H9 (cell line): ENCODE measurements around the gene ZNF524. TPM values are rescaled to one million over a fixed set of nuclear protein-coding genes. Genes with fewer than 3 reads are reported as not detected.

Experiments used
- DNase-seq: peaks from one replicate; pipeline ENCODE4 v3.0.0-alpha.2; 2017
- H2AFZ ChIP-seq: one replicate; pipeline ENCODE4 v1.6.1; 2013; ENCODE audit warnings: mild to moderate bottlenecking, low read length, control low read depth, moderate library complexity
- H2AK5ac ChIP-seq: 2 replicates; pipeline ENCODE4 v1.6.1; 2013; ENCODE audit warnings: low read length, control low read depth, mixed read lengths; ENCODE audit not compliant: insufficient read length
- H2BK120ac ChIP-seq: one replicate; pipeline ENCODE4 v1.6.1; 2013; ENCODE audit warnings: low read depth, mild to moderate bottlenecking, low read length, control low read depth, inconsistent platforms; ENCODE audit not compliant: poor library complexity, severe bottlenecking
- H2BK12ac ChIP-seq: 2 replicates; pipeline ENCODE4 v1.6.1; 2013; ENCODE audit warnings: low read length, control low read depth, mixed read lengths, low read depth; ENCODE audit not compliant: insufficient read length
- H2BK15ac ChIP-seq: 2 replicates; pipeline ENCODE4 v1.6.1; 2013; ENCODE audit warnings: low read depth, low read length, control low read depth
- H2BK20ac ChIP-seq: one replicate; pipeline ENCODE4 v1.6.1; 2013; ENCODE audit warnings: low read depth, mild to moderate bottlenecking, low read length, control low read depth, inconsistent platforms; ENCODE audit not compliant: poor library complexity, severe bottlenecking
- H2BK5ac ChIP-seq: 2 replicates; pipeline ENCODE4 v1.6.1; 2013; ENCODE audit warnings: low read length, control low read depth, mixed read lengths; ENCODE audit not compliant: insufficient read length
- H3K14ac ChIP-seq: 2 replicates; pipeline ENCODE4 v1.6.1; 2013; ENCODE audit warnings: low read length, control low read depth; ENCODE audit not compliant: insufficient read depth
- H3K18ac ChIP-seq: 2 replicates; pipeline ENCODE4 v1.6.1; 2013; ENCODE audit warnings: low read depth, mild to moderate bottlenecking, mixed read lengths, low read length, control low read depth; ENCODE audit not compliant: insufficient read length
- H3K23ac ChIP-seq: 2 replicates; pipeline ENCODE4 v1.6.1; 2013; ENCODE audit warnings: low read length, control low read depth, mixed read lengths, low read depth; ENCODE audit not compliant: insufficient read length
- H3K23me2 ChIP-seq: 2 replicates; pipeline ENCODE4 v1.6.1; 2013; ENCODE audit warnings: low read depth, mild to moderate bottlenecking, mixed read lengths, low read length, control low read depth; ENCODE audit not compliant: insufficient read length, poor library complexity, severe bottlenecking
- H3K27ac ChIP-seq: 2 replicates; pipeline ENCODE4 v1.5.1; 2013; ENCODE audit warnings: low read length, control low read depth, mixed read lengths, low read depth; ENCODE audit not compliant: insufficient read length
- H3K27me3 ChIP-seq: 2 replicates; pipeline ENCODE4 v1.6.1; 2013; ENCODE audit warnings: low read length, control low read depth, inconsistent platforms; ENCODE audit not compliant: insufficient read depth
- H3K4ac ChIP-seq: 2 replicates; pipeline ENCODE4 v1.6.1; 2013; ENCODE audit warnings: low read depth, mild to moderate bottlenecking, control low read depth, inconsistent platforms, low read length, moderate library complexity
- H3K4me1 ChIP-seq: 2 replicates; pipeline ENCODE4 v1.6.1; 2013; ENCODE audit warnings: low read length, control low read depth, inconsistent platforms; ENCODE audit not compliant: insufficient read depth
- H3K4me2 ChIP-seq: 2 replicates; pipeline ENCODE4 v1.6.1; 2013; ENCODE audit warnings: low read length, control low read depth, mixed read lengths; ENCODE audit not compliant: insufficient read length, insufficient read depth
- H3K56ac ChIP-seq: 2 replicates; pipeline ENCODE4 v1.6.1; 2013; ENCODE audit warnings: low read depth, mild to moderate bottlenecking, mixed read lengths, low read length, control low read depth; ENCODE audit not compliant: insufficient read length
- H3K79me1 ChIP-seq: 2 replicates; pipeline ENCODE4 v1.6.1; 2013; ENCODE audit warnings: low read depth, mild to moderate bottlenecking, moderate library complexity, low read length, control low read depth, inconsistent platforms; ENCODE audit not compliant: insufficient read depth, poor library complexity, severe bottlenecking
- H3K79me2 ChIP-seq: 2 replicates; pipeline ENCODE4 v1.6.1; 2013; ENCODE audit warnings: low read length, control low read depth, inconsistent platforms; ENCODE audit not compliant: insufficient read depth
- H3K9ac ChIP-seq: 2 replicates; pipeline ENCODE4 v1.6.1; 2013; ENCODE audit warnings: low read length, control low read depth, mixed read lengths; ENCODE audit not compliant: insufficient read length; ENCODE audit errors: extremely low read depth
- H3K9me3 ChIP-seq: one replicate; pipeline ENCODE4 v1.6.1; 2013; ENCODE audit warnings: low read depth, low read length, inconsistent platforms; ENCODE audit not compliant: control insufficient read depth
- H3T11ph ChIP-seq: one replicate; pipeline ENCODE4 v1.6.1; 2013; ENCODE audit warnings: mild to moderate bottlenecking, low read length, control low read depth, inconsistent platforms
- H4K20me1 ChIP-seq: one replicate; pipeline ENCODE4 v1.6.1; 2013; ENCODE audit not compliant: control insufficient read depth, insufficient read length, insufficient read depth
- H4K5ac ChIP-seq: 2 replicates; pipeline ENCODE4 v1.6.1; 2013; ENCODE audit warnings: low read depth, mild to moderate bottlenecking, mixed read lengths, low read length, control low read depth; ENCODE audit not compliant: insufficient read length
- H4K8ac ChIP-seq: replicated peaks from 2 replicates; pipeline ENCODE4 v1.6.1; 2013; ENCODE audit warnings: low read length, control low read depth, mixed read lengths, low read depth; ENCODE audit not compliant: insufficient read length
- H4K91ac ChIP-seq: 2 replicates; pipeline ENCODE4 v1.6.1; 2013; ENCODE audit warnings: low read depth, mild to moderate bottlenecking, moderate library complexity, mixed read lengths, low read length, control low read depth; ENCODE audit not compliant: insufficient read length
- H3K27ac Mint-ChIP-seq, 3 experiments: 2 replicates in 2 of 3; 3 replicates in 1 of 3; pipeline ENCODE4 v1.8.0; 2020 to 2021; ENCODE audit warnings: mixed read lengths in 3 of 3, mild to moderate bottlenecking in 1 of 3, moderate library complexity in 1 of 3
- H3K27me3 Mint-ChIP-seq: 2 replicates; pipeline ENCODE4 v1.8.0; 2021; ENCODE audit warnings: low read depth, mild to moderate bottlenecking, moderate library complexity, mixed read lengths
- H3K36me3 Mint-ChIP-seq, 3 experiments: 2 replicates in 2 of 3; 3 replicates in 1 of 3; pipeline ENCODE4 v1.8.0; 2020 to 2021; ENCODE audit warnings: low read depth in 3 of 3, mixed read lengths in 3 of 3; ENCODE audit not compliant: insufficient read depth in 1 of 3
- H3K4me1 Mint-ChIP-seq, 2 experiments: 2 replicates each; pipeline ENCODE4 v1.8.0; 2020; ENCODE audit warnings: mixed read lengths in 2 of 2
- H3K4me3 Mint-ChIP-seq, 2 experiments: 2 replicates in 1 of 2; 3 replicates in 1 of 2; pipeline ENCODE4 v1.8.0; 2020 to 2021; ENCODE audit warnings: mild to moderate bottlenecking in 2 of 2, mixed read lengths in 2 of 2, moderate library complexity in 1 of 2
- H3K9me3 Mint-ChIP-seq, 2 experiments: 2 replicates in 1 of 2; 3 replicates in 1 of 2; pipeline ENCODE4 v1.8.0; 2020; ENCODE audit warnings: mild to moderate bottlenecking in 2 of 2, mixed read lengths in 2 of 2, moderate library complexity in 1 of 2
- WGBS: extraction: QIAGEN DNeasy Blood & Tissue Kit; methylation state at CpG from one replicate; pipeline ENCODE4 v1.1.7; 2013; ENCODE audit warnings: missing lambda C conversion rate, low lambda C conversion rate, mixed read lengths; ENCODE audit not compliant: insufficient read length; ENCODE audit errors: extremely low coverage; 5-methylcytosine and 5-hydroxymethylcytosine counted together
- total RNA-seq: library from RNA; stranded (reverse); gene quantifications from 2 replicates; pipeline ENCODE4 v1.2.1, GENCODE V29; 2021
- TF ChIP-seq, protein P1 (sequence below): fragments of 200-600 bp; sonication (generic); conservative IDR thresholded peaks from 3 replicates; pipeline ENCODE4 v1.8.0; 2021; ENCODE audit warnings: antibody characterized with exemption, mild to moderate bottlenecking

ZNF524 gene
- total RNA-seq, 1 experiment from 2014 or later: 3.0 TPM

DNA sequence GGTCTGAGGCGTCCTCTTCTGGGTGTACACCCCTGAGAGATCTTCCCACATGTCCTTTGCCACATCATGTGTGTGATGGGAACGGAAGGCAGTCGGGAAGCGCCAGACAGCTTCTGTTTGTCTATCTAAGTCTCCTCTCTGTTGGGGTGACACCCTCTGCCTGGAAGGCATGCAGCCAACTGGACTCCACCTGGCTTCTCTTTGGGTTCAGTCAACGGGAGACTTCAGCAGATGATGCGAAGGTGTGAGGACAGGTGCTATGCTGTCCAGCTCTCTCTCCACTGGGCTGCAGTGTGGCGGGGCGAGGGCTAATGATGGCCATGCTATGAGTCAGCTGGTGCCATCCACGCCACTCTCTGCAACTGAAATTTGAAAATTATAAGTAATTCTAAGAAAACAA lies 40.4 kb upstream of the ZNF524 start:
- Histone ChIP-seq H4K5ac (no peak overlapping the region), H2BK15ac (no peak overlapping the region), H3K56ac (no peak overlapping the region), H3K9ac (no peak overlapping the region), H3K4me1 (no peaks in the 10 kb centered on the region), H2AFZ (no peak overlapping the region), H3K9me3 (no peaks in the 10 kb centered on the region), H4K8ac (no peak overlapping the region), H3K27me3 (no peaks in the 10 kb centered on the region), H3K79me2 (no peaks in the 10 kb centered on the region), H2BK5ac (no peak overlapping the region), H3K14ac (no peak overlapping the region), H3K79me1 (no peaks in the 10 kb centered on the region), H3K4ac (no peak overlapping the region), H2BK20ac (no peak overlapping the region), H2AK5ac (no peak overlapping the region), H3K4me2 (no peak overlapping the region), H3K27ac (no peak overlapping the region), H3T11ph (no peak overlapping the region), H2BK120ac (no peak overlapping the region), H4K91ac (no peak overlapping the region), H3K18ac (no peak overlapping the region), H3K23ac (no peak overlapping the region), H2BK12ac (no peak overlapping the region), H4K20me1 (no peaks in the 10 kb centered on the region), H3K23me2 (no peaks in the 10 kb centered on the region)
- Mint-ChIP-seq H3K9me3 (no peaks in the 10 kb centered on the region; a peak in 1 of 5 replicates), H3K36me3 (no peaks in the 10 kb centered on the region), H3K4me1 (peaks cover 5 to 14% of the 10 kb centered on the region in 2 experiments), H3K27ac (0 out of 7 replicates have a peak overlapping the region, but pooled peaks of 1 of the 3 experiments have one; percentile 31), H3K4me3 (no peak overlapping the region), H3K27me3 (peaks cover 23% of the 10 kb centered on the region)
- no peak for DNase-seq
- WGBS: no CpG with 5 or more reads among the region's 9 CpGs
- TF ChIP-seq, protein P1, sequence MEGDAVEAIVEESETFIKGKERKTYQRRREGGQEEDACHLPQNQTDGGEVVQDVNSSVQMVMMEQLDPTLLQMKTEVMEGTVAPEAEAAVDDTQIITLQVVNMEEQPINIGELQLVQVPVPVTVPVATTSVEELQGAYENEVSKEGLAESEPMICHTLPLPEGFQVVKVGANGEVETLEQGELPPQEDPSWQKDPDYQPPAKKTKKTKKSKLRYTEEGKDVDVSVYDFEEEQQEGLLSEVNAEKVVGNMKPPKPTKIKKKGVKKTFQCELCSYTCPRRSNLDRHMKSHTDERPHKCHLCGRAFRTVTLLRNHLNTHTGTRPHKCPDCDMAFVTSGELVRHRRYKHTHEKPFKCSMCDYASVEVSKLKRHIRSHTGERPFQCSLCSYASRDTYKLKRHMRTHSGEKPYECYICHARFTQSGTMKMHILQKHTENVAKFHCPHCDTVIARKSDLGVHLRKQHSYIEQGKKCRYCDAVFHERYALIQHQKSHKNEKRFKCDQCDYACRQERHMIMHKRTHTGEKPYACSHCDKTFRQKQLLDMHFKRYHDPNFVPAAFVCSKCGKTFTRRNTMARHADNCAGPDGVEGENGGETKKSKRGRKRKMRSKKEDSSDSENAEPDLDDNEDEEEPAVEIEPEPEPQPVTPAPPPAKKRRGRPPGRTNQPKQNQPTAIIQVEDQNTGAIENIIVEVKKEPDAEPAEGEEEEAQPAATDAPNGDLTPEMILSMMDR: no peak
